Ramos (cell line): ENCODE results near the gene ANKRD55.
"Not testable (repeated sequence)": the region's sequence is repeated elsewhere in the genome, so short reads cannot be mapped to it uniquely, and the experiment has no call there.

Experiments
- in situ Hi-C: fragments of 300-500 bp; cut with MboI; formaldehyde crosslinking; loops from one replicate; pipeline ENCODE4 v1.14.3; 2022; ENCODE audit warnings: low sequenced_read_pairs; ENCODE audit not compliant: unreplicated experiment

The ANKRD55 gene

GRCh38 chr5:56176871-56177533, 56.1 kb downstream of the ANKRD55 start:
- in situ Hi-C loops, result loop anchor here (25.0 kb wide), 1 partner anchor 90 kb away; no protein-coding TSS in a partner anchor

- in situ Hi-C loops, result loop anchor here (25.0 kb wide), 1 partner anchor 89 kb away; no protein-coding TSS in a partner anchor
These were observed 56.9 kb downstream of the ANKRD55 start for GRCh38 chr5:56176155-56176798.

GRCh38 chr5:56175488-56175887, 57.6 kb downstream of the ANKRD55 start:
- in situ Hi-C loops, result loop anchor here (25.0 kb wide), 1 partner anchor 88 kb away; no protein-coding TSS in a partner anchor

- in situ Hi-C loops, result loop anchor here (25.0 kb wide), 1 partner anchor 88 kb away; no protein-coding TSS in a partner anchor
These were observed 58.1 kb downstream of the ANKRD55 start for GRCh38 chr5:56175021-56175420.

GRCh38 chr5:56172241-56172640, 60.9 kb downstream of the ANKRD55 start:
- in situ Hi-C loops, result no loop called here

GRCh38 chr5:56170557-56170956, 62.6 kb downstream of the ANKRD55 start:
- in situ Hi-C loops, result no loop called here

GRCh38 chr5:56169949-56170348, 63.2 kb downstream of the ANKRD55 start:
- in situ Hi-C loops, result no loop called here

GRCh38 chr5:56169281-56169680, 63.8 kb downstream of the ANKRD55 start:
- in situ Hi-C loops, result no loop called here

GRCh38 chr5:56168066-56168478, 65.1 kb downstream of the ANKRD55 start:
- in situ Hi-C loops, result no loop called here

GRCh38 chr5:56167519-56167918, 65.6 kb downstream of the ANKRD55 start:
- in situ Hi-C loops, result no loop called here

- in situ Hi-C loops, result no loop called here
These were observed 66.3 kb downstream of the ANKRD55 start for GRCh38 chr5:56166671-56167385.

GRCh38 chr5:56164376-56164775, 68.8 kb downstream of the ANKRD55 start:
- in situ Hi-C loops, result no loop called here

- in situ Hi-C loops, result no loop called here
These were observed 71.2 kb downstream of the ANKRD55 start for GRCh38 chr5:56161927-56162326.

GRCh38 chr5:56161439-56161823, 71.7 kb downstream of the ANKRD55 start:
- in situ Hi-C loops, result no loop called here

- in situ Hi-C loops, result no loop called here
These were observed 72.2 kb downstream of the ANKRD55 start for GRCh38 chr5:56160723-56161438.

- in situ Hi-C loops, result no loop called here
These were observed 73.6 kb downstream of the ANKRD55 start for GRCh38 chr5:56159521-56159947.

GRCh38 chr5:56158331-56158960, 74.7 kb downstream of the ANKRD55 start:
- in situ Hi-C loops, result no loop called here

- in situ Hi-C loops, result not testable (repeated sequence)
These were observed 75.9 kb downstream of the ANKRD55 start for GRCh38 chr5:56157191-56157621.

- in situ Hi-C loops, result not testable (repeated sequence)
These were observed 76.4 kb downstream of the ANKRD55 start for GRCh38 chr5:56156585-56157190.
